HS-27A (cell line): ENCODE results near the gene TOLLIP.
A peak's percentile ranks its signal among the peaks of the same experiment; 100 is the strongest.
"Not testable (repeated sequence)": the region's sequence is repeated elsewhere in the genome, so short reads cannot be mapped to it uniquely, and the experiment has no call there.

Experiments
- DNase-seq: peaks from one replicate; pipeline ENCODE4 v3.0.0-alpha.2; 2012; ENCODE audit warnings: low read depth, missing footprints

TOLLIP gene

DNA sequence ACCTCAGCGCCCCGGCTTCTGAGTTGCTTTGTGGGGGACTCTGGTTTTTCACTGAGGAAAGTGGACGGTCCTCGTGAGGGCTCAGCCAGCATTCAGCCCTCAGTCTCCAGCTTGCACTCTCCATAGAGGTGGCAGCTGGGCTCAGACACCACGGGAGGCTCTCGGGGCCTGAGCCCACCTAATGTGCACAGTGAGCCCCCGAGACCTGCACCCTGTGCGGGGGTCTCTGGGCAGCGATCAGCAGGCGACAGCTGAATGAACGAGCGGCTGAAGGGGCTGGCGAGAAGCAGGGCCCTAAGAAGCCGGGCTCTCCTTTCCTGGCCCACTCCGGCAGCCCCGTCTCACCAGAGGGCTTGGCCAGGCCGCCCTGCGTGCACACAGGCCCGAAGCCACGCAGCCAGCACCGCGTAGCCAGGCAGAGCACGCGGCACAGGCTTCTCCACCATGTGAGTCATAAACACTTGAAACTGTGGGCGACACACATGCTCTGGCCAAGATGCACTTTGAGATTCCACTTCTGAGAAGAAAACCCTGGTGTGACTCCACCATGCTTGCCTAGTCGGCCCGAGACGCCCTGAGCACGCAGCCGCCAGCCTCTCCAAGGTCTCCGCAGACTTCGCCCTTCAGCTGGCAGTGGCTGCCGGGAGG lies 28.0 kb downstream of the TOLLIP start:
- no peak for DNase-seq

DNA sequence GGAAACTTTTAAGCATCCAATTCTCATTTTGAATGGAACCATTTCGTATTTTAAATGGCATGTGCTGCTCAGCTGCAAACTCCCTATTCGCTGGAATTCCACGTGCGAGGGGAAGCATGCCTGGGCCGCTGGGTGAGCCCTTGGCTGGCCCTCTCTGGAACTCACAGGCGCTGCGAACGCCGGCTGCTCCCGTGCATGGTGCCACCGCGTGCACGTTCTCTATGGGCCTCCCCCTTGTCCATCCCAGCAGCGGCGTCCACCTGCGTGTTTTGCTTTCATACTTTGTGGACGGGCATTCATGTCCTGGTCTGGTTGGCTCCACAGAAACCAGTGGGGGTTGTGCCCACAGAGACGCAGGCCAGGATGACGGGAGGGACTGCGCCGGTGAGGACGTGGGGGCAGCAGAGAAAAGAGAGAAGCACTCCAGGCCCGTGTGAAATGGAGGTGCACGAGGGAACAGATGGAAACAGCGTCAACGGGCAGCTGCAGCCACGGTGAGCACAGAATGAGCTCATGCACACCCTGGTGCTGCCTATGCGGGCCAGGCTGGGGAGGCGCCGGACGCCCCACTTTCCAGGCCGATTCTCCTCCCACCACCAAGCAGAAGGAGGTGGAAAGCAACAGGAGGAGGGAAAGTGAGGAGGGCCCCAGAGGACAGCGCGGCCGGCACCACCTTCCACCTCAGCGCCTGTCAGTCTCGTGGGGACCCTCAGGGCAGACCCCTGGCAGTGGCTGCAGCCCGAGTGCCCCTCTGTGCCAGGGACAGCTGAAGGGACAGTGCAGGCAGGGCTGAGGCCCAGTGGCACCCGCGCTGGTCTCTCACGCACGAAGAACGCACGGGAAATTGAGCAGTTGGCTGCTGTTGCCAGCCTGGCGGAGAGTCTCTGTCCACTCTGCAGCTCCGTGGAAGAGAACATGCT lies 29.1 kb downstream of the TOLLIP start:
- DNase-seq: no peak

DNA sequence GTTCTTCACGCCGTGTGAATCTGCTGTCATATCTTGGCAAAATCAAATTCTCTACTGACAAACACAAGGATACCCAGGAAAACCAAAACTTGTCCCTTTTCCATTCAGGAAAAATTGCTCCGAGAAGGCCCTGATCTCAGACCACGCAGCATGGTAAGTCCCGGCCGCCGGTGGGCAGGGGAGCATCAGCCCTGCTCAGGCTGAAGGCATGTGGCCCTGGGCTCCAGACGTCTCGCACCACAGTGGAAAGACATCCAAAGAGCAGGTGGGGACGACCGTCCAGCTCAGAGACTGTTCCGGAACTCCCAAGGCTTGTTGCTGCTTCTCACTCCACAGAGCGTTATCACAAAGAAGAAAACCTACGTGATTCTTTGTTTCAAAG lies 29.8 kb downstream of the TOLLIP start:
- no peak for DNase-seq

DNA sequence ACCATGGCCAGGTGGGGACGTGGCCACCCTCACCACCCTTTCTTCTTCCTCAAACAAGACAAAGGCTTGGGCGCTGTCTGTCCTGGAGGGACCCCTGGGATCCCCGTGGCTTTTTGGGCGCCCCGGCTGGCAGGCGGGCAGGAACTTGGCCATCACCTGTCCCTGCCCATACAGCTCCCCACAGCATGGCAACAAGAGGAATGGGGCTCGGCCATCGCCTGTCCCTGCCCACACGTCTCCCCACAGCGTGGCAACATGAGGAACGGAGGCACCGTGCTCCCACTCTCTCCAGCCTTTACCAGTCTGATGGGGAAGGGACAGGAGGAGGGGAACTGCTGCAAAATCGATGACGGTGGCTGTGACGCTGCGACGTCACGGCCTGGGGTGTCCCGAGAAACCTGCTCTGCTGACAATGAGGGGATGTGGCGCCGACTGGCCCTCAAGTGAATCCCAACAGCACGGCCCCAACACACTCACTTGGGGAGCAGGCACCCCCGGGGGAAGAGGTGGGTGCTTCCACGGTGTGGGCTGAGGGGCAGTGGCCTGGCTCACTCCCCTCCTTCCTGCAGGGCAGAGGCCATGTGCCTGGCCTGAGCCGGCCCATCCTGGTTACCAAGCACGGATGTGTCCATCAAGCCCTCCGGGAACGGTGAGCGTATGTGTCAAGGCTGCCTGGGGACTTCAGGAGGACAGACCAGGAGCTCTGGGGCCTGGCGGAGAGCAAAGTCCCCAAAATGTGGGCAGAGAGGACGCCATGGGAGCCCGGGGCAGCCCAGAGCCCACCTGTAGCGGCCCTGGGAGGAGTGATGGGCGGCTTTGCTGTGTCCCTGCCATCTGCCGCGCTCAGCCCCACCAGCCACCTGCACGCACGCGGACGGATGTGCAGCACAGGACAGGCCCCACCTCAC lies 30.4 kb downstream of the TOLLIP start:
- no peak for DNase-seq

DNA sequence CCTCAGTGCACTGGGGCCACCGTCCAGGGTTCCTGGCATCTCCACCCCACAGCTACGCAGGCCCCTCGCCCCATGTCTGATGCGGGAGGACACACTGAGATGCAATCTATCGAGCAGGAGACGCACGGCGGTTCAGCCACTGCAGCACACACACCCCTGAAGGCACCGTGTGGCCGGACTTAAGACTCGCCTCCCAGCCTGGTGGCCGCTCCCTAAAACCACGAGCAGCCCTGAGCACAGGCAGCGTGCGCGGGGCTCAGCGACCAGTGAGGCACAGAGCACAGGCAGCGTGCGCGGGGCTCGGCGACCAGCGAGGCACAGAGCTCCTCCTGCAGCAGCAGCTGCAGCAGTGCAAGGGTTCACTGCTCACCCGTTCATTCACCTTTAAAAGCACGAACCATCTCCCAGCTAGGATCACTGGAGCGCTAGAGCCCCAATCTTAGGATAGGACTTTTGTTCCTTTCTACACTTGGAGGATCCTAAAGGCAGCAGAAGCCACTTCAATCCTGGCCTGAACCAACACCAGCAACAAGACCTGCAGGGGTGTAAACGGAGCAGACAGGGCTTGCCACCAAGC lies 31.4 kb downstream of the TOLLIP start:
- no peak for DNase-seq

DNA sequence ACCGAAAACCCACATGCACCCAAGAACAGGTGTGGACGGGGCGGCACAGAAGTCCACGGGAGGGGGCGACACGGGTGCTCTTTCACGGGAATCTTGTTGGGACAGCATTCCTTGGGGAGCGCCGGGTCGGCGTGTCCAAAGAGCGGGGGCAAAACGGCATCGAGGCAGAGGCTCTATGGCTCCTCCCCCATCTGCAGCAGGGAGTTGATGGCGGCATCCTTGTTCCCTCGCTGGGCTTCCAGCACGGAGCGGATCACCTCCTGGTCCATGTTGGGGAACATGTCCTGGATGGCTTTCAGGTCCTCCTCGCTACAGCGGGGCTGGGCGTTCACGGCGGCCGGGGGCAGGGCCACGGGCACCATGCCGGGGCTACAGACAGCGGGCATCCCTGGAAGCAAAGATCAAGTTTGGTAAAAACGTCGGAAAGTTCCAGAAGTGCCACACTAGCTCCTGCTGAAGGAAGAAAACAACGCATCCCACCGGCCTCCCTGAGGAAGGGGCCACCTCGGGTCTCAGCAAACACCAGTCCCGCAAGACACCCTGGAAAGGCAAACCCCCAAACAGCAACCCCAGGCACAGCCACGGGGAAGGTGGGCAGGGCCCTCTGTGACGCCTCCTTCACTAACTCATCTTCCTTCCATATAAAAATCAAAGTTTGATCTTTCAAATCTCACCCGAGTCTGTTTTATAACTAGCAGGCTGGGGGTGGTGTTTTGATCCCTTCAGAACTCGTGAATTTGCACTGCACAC lies 32.4 kb downstream of the TOLLIP start:
- no peak for DNase-seq

DNA sequence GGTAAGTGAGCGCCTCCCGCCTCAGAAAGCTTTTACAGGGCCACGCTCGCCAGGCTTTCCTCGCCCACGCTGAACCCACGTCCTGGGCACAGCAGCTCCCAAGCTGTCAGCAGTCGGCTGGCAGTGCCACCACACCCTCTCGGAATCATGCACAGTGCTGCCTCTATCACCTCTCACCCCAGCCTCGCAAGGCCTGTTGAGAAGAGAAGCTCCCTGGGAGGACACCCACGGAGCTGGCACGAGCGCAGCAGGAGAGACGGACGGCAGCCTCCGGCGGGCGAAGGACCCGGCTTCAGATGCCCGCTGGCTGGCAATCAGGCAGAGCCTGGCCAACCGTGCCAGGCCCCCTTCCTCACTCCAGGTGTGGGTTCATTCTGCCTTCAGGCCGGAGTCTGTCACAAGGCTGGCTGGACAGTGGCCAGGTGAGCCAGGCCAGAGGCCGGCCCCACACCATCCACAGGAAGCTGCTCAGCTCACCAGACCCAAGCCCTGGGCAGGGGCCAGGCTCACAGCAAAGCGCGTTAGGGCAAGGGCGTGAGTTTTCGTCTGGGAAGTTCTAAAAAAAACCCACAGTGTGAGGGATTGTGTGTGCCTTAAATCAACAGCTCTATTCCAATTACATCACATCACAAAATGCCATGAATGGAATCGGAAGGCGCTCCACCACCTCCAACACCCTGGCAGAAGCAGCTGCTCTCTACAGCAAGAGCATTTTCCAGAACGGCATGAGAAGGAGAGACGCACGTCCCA lies 33.2 kb downstream of the TOLLIP start:
- DNase-seq: no peak

DNA sequence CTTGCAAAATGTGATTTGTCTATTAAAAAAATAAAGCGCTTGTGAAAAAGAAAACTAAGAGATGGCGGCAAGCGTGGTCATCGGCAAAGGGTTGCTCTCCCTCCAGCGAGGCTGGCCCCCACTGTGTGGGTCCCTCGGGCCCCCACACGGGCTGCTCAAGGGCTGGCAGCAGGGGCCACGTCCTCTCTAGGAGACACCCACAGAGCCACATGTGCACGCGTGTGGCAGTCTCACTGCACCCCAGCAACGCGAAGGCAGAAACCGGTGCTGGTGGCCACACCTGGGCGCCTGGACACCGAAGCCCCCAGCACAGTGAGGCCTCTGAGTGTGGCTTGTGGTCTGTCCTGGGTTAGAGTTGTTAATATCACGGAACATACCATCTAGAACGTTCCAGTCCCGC lies 34.4 kb downstream of the TOLLIP start:
- DNase-seq: no peak

DNA sequence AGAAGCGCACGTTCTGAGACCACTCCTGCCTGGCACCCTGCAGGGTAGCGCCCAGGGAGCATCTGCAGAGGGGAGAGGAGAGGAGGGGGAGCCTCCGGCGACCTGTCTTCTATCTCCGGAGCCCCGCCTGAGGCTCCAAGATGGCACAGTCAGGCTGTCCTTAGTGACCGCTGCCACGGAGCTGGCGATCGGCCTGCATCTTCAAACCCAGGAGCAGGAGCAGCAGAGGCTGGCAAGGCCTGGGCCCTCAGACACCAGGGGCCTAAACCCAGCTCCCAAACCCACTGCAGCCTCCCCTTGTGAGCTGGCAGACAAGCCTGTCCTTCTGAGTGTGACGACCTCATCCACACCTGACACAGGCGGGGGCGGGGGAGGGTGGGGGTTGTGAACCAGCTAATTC lies 34.9 kb downstream of the TOLLIP start:
- DNase-seq: no peak

DNA sequence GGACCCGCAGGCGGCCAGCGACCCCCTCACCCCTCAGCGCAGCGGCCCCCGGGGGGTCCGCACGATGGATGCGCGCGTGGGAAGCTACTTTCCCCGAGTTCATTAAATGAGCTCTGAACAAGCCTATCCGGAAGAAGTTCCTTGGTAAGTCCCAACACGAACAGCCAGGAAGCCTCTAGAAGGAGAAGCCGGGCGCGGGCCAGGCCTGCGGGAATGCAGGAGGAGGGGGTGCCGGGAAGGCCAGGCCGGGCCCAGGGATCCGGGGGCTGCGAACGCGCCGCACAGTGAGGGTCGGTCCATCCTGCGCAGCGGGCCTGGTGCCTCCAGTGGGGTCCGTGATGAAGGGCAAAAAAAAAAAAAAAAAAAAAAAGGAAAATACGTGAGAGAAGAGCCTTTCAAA lies 36.9 kb downstream of the TOLLIP start:
- DNase-seq: no peak

DNA sequence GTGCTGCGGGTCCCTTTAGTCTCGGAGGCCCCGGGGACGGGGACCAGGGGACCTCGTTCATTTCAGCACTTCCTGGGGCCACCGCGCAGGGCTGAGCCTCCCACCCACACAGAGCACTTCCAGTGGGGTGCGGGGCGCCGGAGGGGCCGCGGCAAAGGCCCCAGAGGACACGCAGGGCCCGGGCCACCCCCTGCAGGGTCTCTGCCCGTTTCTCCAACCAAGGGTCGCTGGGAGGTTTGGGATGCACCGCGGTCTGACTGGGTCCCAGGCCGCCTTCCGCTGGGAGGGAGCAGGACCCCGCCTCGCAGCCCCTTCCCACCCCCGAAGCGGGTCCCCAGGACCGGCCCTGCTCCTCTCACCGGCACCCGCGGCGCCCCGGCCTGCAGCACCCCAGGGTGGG lies 37.5 kb downstream of the TOLLIP start:
- DNase-seq: no peak

DNA sequence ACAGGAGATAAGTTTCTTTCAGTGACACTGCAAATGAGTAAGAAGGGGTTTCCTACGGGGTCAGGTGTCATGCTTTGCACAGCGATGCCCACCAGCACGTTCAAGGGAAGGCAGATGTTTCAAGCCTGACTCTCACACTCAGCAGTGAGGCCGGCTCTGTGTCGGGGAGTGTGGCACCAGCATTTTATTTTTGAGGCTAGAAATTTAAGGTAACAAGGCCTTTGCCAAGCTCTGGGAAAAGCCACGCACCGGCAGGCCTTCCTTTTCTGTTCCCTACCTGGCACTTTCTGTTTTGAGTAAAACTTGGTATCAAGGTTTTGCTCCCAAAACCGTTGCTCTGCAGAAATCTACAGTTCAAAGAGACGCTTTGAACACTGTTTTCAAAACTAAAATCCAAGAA lies 38.0 kb downstream of the TOLLIP start:
- DNase-seq: no peak

DNA sequence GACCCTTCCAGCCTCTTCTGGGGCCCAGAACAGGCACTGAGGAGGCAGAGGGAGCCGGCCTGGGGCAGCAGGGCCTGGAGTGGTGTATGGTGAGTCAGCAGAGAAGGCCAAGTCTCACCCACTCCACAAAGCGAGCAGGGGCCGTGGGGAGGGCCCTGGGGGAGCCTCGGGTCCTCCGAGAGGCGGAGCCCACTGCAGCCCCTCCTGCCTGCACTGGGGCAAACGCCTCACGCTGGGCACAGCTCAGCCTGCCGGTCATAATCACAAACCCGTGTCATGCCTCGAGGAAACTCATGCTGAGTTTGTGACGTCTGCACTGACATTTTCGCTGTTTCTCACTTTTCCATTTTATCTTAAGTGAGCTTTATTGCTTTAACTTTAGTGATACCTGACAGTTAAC lies 38.4 kb downstream of the TOLLIP start:
- no peak for DNase-seq

DNA sequence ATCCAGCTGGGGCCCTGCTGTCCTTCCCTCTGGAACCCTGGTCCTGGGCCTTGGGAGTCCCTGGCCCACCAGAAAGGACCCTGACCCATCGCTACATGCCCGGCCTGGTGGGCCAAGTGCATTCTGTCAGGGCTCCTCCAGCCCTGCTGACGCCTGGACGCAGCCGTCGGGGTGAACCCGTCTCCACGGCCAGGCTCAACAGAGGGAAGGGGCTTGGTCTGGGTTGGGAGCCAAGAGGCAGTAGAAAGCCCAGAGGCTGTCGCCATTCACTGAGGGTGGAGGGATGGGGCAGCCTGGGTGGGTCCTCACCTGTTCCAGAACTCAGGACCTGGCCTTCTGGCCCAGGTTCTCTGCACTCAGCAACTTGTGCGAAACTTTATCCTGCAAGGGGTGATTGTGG lies 39.0 kb downstream of the TOLLIP start:
- DNase-seq: no peak

DNA sequence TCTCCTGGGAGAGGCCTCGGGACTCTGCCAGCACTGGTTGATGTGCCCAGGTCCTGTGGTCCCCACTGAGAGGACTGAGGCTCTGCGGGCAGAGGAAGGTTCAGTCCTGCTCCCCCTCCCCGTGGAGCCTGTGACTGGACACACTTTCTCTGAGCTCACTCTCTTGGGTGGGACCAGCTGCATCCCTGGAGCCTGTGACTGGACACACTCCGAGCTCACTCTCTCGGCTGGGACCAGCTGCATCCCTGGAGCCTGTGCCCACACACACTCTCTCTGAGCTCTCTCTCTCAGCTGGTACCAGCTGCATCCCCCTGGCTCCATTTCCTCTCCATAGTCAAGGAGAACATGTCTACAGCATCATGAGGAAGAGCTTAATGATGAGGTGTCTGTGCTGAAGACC lies 39.5 kb downstream of the TOLLIP start:
- no peak for DNase-seq

DNA sequence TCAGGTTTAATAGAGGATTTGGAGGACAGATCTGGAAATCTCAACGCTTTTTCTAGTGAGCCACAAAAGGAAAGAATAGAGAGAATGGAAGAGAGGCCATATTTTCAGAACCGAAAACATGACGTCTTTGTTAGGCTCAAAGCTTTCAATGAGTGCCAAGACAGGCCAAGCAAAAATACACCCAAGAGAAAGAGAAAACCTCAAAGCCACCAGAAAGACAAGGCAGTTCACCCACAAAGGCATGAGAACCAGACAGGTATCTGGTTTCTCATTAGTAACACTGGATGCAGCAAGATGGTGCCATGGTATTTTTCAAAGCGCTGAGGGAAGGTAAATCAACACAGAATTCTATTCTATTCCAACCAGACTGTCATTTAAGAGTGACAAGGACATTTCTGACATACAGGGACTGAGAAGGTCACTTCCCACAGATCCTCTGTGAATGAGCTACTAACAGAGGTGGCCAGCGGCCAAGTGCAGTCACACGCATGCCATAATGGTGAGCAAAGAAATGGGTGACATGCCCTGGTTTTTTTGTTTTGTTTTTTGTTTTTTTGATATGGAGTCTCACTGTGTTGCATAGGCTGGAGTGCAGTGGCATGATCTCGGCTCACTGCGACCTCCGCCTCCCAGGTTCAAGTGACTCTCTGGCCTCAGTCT lies 41.9 kb downstream of the TOLLIP start:
- DNase-seq: no peak

DNA sequence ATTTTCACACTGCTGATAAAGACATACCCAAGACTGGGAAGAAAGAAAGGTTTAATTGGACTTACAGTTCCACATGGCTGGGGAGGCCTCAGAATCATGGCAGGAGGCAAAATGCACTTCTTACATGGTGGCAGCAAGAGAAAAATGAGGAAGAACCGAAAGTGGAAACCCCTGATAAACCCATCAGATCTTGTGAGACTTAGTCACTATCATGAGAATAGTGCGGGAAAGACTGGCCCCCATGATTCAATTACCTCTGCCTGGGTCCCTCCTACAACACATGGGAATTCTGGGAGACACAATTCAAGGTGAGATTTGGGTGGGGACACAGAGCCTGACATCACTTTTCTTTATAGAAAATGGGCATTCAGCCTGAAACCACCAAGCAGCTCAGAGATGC lies 42.5 kb downstream of the TOLLIP start:
- not testable (repeated sequence) for DNase-seq

DNA sequence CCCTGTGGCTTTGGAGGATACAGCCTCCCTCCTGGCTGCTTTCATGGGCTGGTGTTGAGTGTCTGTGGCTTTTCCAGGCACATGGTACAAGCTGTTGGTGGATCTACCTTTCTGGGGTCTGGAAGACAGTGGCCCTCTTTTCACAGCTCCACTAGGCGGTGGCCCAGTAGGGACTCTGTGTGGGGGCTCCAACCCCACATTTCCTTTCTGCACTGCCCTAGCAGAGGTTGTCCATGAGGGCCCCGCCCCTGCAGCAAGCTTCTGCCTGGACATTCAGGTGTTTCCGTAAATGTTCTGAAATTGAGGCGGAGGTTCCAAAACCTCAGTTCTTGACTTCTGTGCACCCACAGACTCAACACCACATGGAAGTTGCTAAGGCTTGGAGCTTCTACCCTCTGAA lies 44.0 kb downstream of the TOLLIP start:
- DNase-seq: not testable (repeated sequence)

DNA sequence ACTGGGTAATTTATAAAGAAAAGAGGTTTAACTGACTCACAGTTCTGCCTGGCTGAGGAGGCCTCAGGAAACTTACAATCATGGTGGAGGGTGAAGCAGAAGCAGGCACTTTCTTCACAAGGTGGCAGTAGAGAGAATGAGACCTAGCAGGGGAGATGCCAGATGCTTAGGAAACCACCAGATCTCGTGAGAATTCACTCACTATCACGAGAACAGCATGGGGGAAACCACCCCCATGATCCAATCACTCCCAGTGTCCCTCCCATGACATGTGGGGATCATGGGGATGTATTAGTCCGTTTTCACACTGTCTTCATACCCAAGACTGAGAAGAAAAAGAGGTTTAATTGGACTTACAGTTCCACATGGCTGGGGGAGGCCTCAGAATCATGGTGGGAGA lies 45.0 kb downstream of the TOLLIP start:
- peak; percentile 12 for DNase-seq

DNA sequence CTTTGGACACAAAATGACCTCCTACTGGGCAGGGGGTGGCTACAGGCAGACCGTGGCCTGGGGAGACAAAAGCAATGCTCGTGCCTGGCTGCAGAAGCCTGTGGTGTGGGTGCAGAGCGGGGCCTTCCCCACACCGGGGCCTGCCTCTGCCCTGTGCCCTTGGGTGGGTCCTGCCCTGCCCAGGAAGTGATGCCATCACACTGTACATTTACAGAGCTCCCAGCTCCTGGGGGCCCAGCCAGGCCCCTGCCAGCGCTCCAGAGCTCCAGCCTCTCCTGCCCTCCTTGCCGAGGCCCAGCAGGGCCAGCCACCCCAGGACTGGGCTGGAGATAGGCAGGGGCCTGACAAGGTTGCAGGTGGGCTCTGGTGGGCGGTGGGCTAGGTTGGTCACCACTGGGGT lies 46.4 kb downstream of the TOLLIP start:
- DNase-seq: no peak
